DND-41 (cell line): Measurements from ENCODE around the gene DPYSL3.

Experiments used
- ATAC-seq: fragments of 200-7000 bp; cut with Tn5 transposase; 3 replicates; pipeline ENCODE4 v1.9.1; 2021; ENCODE audit warnings: low read depth; ENCODE audit not compliant: insufficient read depth
- DNase-seq: peaks from one replicate; pipeline ENCODE4 v3.0.0-alpha.2; 2020
- H2AFZ ChIP-seq: 2 replicates; pipeline ENCODE4 v1.6.0; 2012; ENCODE audit warnings: low read depth, low read length
- H3K27ac ChIP-seq: 2 replicates; pipeline ENCODE4 v1.5.1; 2012; ENCODE audit warnings: low read length, inconsistent platforms
- H3K27me3 ChIP-seq: fragments of 200-600 bp; sonication (generic); 2 replicates; pipeline ENCODE4 v1.6.0; 2012; ENCODE audit warnings: low read length, mild to moderate bottlenecking, inconsistent platforms; ENCODE audit not compliant: insufficient read depth, poor library complexity
- H3K36me3 ChIP-seq: 2 replicates; pipeline ENCODE4 v1.5.1; 2012; ENCODE audit warnings: low read length, inconsistent platforms; ENCODE audit not compliant: insufficient read depth
- H3K4me1 ChIP-seq: 2 replicates; pipeline ENCODE4 v1.5.1; 2012; ENCODE audit warnings: mild to moderate bottlenecking, low read length; ENCODE audit not compliant: insufficient read depth
- H3K4me2 ChIP-seq: 2 replicates; pipeline ENCODE4 v1.6.0; 2012; ENCODE audit warnings: mild to moderate bottlenecking, moderate library complexity, low read length, inconsistent platforms; ENCODE audit not compliant: insufficient read depth
- H3K4me3 ChIP-seq, 2 experiments: fragments of 200-600 bp in 1 of 2; shearing (Covaris generic) in 1 of 2; 2 replicates each; pipeline ENCODE4 v1.5.1; 2012 to 2016; ENCODE audit warnings: inconsistent platforms in 2 of 2, low read length in 2 of 2, mild to moderate bottlenecking in 2 of 2, low read depth in 1 of 2, moderate library complexity in 1 of 2
- H3K79me2 ChIP-seq: 2 replicates; pipeline ENCODE4 v1.6.0; 2012; ENCODE audit warnings: low read length, inconsistent platforms; ENCODE audit not compliant: insufficient read depth
- H3K9ac ChIP-seq: 2 replicates; pipeline ENCODE4 v1.6.0; 2012; ENCODE audit warnings: low read depth, mild to moderate bottlenecking, inconsistent platforms, low read length, moderate library complexity
- H3K9me3 ChIP-seq: 2 replicates; pipeline ENCODE4 v1.5.1; 2012; ENCODE audit warnings: low read length, moderate library complexity, mild to moderate bottlenecking, inconsistent platforms; ENCODE audit not compliant: insufficient read depth, severe bottlenecking
- H4K20me1 ChIP-seq: 2 replicates; pipeline ENCODE4 v1.6.0; 2012; ENCODE audit warnings: low read length; ENCODE audit not compliant: insufficient read depth
- EZH2 ChIP-seq: IDR thresholded peaks from 3 replicates; pipeline ENCODE4 v1.6.1; 2012; ENCODE audit warnings: borderline replicate concordance, low read depth, mild to moderate bottlenecking, moderate library complexity, low read length, inconsistent platforms; ENCODE audit not compliant: severe bottlenecking
- TF ChIP-seq, protein P1 (sequence below): IDR thresholded peaks from 2 replicates; pipeline ENCODE4 v1.5.1; 2012; ENCODE audit warnings: borderline replicate concordance, low read length, moderate library complexity, mild to moderate bottlenecking; ENCODE audit not compliant: poor library complexity, severe bottlenecking; ENCODE audit errors: extremely low read depth

DPYSL3 gene

DNA sequence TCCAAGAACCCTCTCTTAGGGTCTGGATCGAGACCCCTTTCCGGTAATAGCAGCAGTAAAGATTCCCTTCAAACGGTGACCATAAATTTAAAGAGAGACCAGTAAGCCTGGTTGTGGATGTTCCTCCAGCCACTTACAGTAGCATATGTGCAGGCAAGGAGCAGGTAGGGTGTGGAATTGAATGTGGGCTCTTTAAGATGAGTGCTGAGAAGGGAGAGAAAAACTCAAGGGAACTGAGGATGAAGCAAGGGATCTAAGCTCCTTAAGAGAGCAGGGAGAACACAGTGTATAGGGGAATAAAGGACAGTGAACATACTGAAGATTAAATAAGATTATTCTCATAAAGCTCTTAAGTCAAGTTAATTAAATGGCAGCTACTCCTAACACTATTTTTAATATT, 51.3 kb downstream of the DPYSL3 start:
- no peaks in the 10 kb centered on the region for H3K27me3 ChIP-seq
- no peak overlapping the region for H3K4me3 ChIP-seq
- no peaks in the 10 kb centered on the region for H3K79me2 ChIP-seq

DNA sequence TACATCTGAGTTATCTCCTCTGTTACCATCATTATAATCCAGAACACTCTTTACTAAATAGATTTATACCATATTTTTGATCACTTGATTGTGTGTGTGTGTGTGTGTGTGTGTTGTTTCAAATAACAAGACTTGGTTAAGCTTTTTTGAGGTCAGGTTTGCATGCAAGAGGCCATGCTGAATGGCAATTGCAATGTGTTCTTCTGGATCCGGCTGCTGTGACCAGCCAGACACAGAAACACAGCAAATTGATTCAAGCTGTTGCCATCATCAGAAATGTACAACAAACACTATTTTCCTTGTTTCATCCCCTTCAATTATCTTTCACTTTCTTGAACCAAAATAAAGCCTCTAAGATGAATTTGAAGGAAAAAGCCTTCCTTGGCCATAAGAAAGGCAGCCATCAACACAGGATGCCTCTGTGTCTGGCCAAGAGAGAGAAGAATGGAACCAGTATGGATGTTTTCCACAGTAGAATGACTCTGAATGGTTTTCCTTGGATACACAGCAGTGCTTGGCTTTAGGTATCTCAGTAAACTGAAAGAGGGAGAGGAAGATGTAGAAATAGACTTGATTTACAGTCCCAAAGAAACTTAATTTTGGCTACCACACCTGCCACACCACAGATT, 53.9 kb downstream of the DPYSL3 start:
- DNase-seq: no peak
- no peak overlapping the region for H3K4me2 ChIP-seq

More for the DNA sequence above, 51.3 kb downstream of the DPYSL3 start:
- H2AFZ ChIP-seq: no peak overlapping the region
- no peaks in the 10 kb centered on the region for H4K20me1 ChIP-seq
- no peak for ATAC-seq
- no peak overlapping the region for H3K9ac ChIP-seq
- H3K9me3 ChIP-seq: no peaks in the 10 kb centered on the region
- no peaks in the 10 kb centered on the region for H3K36me3 ChIP-seq
- H3K4me2 ChIP-seq: no peak overlapping the region
- no peak for DNase-seq
- H3K4me1 ChIP-seq: no peaks in the 10 kb centered on the region
- H3K27ac ChIP-seq: no peak overlapping the region
- TF ChIP-seq EZH2: no peak

DNA sequence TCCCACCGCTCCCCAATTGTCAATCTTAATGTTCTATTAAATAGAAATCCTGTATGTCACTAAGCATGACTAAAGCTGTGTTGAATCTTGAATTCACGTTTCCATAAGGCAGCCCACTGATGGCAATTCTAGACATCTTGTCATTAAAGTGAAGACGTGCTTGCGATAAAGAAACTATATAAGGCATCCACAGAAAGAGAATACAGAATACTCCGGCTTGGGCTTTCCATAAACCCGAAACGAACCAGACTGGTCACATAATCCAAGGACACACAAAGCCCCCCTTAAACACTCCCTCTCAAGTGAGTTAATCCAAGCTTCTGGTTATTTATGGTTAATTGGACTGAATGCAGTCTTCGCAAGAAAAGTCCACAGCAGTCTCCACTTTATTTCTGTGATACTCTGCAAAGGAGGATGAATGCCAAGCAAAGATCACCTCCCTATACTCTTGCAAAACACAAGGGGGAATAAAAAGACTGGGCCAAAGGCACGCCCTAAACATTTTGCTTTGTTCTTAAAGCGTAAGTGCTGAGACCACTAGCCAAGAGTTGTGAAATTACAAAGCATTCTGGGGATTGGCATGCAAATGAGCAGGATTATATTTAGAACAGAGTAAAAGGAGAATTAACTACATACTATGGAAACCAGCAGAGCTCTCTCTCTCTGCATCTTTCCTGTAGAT, 54.7 kb downstream of the DPYSL3 start:
- H2AFZ ChIP-seq: no peak overlapping the region
- no peaks in the 10 kb centered on the region for H3K79me2 ChIP-seq
- no peaks in the 10 kb centered on the region for H3K4me1 ChIP-seq
- H3K36me3 ChIP-seq: no peaks in the 10 kb centered on the region
- no peak overlapping the region for H3K27ac ChIP-seq
- ATAC-seq (no peak), DNase-seq (no peak)
- H3K9me3 ChIP-seq: peaks cover 3% of the 10 kb centered on the region
- H4K20me1 ChIP-seq: no peaks in the 10 kb centered on the region
- no peak overlapping the region for H3K4me3 ChIP-seq
- TF ChIP-seq, protein P1, sequence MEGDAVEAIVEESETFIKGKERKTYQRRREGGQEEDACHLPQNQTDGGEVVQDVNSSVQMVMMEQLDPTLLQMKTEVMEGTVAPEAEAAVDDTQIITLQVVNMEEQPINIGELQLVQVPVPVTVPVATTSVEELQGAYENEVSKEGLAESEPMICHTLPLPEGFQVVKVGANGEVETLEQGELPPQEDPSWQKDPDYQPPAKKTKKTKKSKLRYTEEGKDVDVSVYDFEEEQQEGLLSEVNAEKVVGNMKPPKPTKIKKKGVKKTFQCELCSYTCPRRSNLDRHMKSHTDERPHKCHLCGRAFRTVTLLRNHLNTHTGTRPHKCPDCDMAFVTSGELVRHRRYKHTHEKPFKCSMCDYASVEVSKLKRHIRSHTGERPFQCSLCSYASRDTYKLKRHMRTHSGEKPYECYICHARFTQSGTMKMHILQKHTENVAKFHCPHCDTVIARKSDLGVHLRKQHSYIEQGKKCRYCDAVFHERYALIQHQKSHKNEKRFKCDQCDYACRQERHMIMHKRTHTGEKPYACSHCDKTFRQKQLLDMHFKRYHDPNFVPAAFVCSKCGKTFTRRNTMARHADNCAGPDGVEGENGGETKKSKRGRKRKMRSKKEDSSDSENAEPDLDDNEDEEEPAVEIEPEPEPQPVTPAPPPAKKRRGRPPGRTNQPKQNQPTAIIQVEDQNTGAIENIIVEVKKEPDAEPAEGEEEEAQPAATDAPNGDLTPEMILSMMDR: no peak
- no peak for TF ChIP-seq EZH2
- no peak overlapping the region for H3K9ac ChIP-seq
- no peak overlapping the region for H3K4me2 ChIP-seq
- no peaks in the 10 kb centered on the region for H3K27me3 ChIP-seq

More for the DNA sequence above, 53.9 kb downstream of the DPYSL3 start:
- Histone ChIP-seq H4K20me1 (no peaks in the 10 kb centered on the region), H2AFZ (no peak overlapping the region), H3K27me3 (no peaks in the 10 kb centered on the region), H3K9ac (no peak overlapping the region), H3K79me2 (no peaks in the 10 kb centered on the region), H3K4me1 (no peaks in the 10 kb centered on the region), H3K9me3 (peaks cover 3% of the 10 kb centered on the region), H3K27ac (no peak overlapping the region), H3K4me3 (no peak overlapping the region), H3K36me3 (no peaks in the 10 kb centered on the region)
- TF ChIP-seq, protein P1: no peak
- no peak for TF ChIP-seq EZH2
- no peak for ATAC-seq
